HCT116 (cell line): ENCODE results near the gene TENT5A. TPM values are rescaled to one million over a fixed set of nuclear protein-coding genes. Genes with fewer than 3 reads are reported as not detected.

Experiments used
- ATAC-seq: fragments of 200-7000 bp; cut with Tn5 transposase; 2 replicates; pipeline ENCODE4 v1.9.1; 2020; ENCODE audit warnings: mild to moderate bottlenecking, moderate library complexity
- BruUV-seq: library from RNA; stranded (reverse); fragments of 400-500 nt; replicated peaks from 2 replicates; lab custom pipeline; 2021; lab: Mats Ljungman, UMichigan
- CTCF ChIA-PET: fragments of 300-600 bp; sonication (Branson Sonifier 250); formaldehyde crosslinking; loops from one replicate; lab custom pipeline; 2021; ENCODE audit warnings: antibody characterized with exemption; lab: Charles Lee
- POLR2A ChIA-PET: fragments of 300-600, 350-600 bp; sonication (Branson Sonifier 250); formaldehyde crosslinking; loops from one replicate; lab custom pipeline; 2021; ENCODE audit warnings: antibody characterized with exemption; lab: Charles Lee
- RAD21 ChIA-PET, 2 experiments: fragments of 300-600 bp; sonication (Branson Sonifier 250); formaldehyde crosslinking; loops; one replicate each; lab custom pipeline; 2023; ENCODE audit warnings: low total read pairs in 2 of 2; ENCODE audit not compliant: uncharacterized antibody in 2 of 2, unreplicated experiment in 2 of 2, low non-redundant PET in 1 of 2; lab: Charles Lee
- DNase-seq: peaks from one replicate; pipeline ENCODE4 v3.0.0-alpha.2; 2010; ENCODE audit warnings: low read depth, low spot score
- H2AFZ ChIP-seq: fragments of 200-600 bp; shearing (Covaris generic), sonication (generic); 2 replicates; pipeline ENCODE4 v1.6.1; 2017; ENCODE audit warnings: low read depth, mixed run types, mixed read lengths, antibody characterized with exemption, low read length; ENCODE audit not compliant: poor library complexity, severe bottlenecking
- H3K27ac ChIP-seq: 2 replicates; pipeline ENCODE4 v1.5.1; 2012; ENCODE audit warnings: low read depth, low read length
- H3K27me3 ChIP-seq: fragments of 200-600 bp; sonication (generic); 2 replicates; pipeline ENCODE4 v1.6.1; 2016; ENCODE audit warnings: mixed run types, low read length, mixed read lengths; ENCODE audit not compliant: insufficient read depth
- H3K36me3 ChIP-seq, 2 experiments: fragments of 200-500 bp in 1 of 2; fragments of 200-600 bp in 1 of 2; sonication (Bioruptor generic) in 1 of 2; sonication (generic) in 1 of 2; 2 replicates each; pipeline versions ENCODE4 v1.5.1 to v1.6.1; 2014 to 2016; ENCODE audit warnings: low read length in 2 of 2, inconsistent platforms in 1 of 2, mixed read lengths in 1 of 2, mixed run types in 1 of 2; ENCODE audit not compliant: insufficient read depth in 2 of 2, control insufficient read depth in 1 of 2
- H3K4me1 ChIP-seq, 2 experiments: fragments of 200-600 bp in 1 of 2; sonication (generic) in 1 of 2; 2 replicates each; pipeline versions ENCODE4 v1.5.1 to v1.6.1; 2012 to 2017; ENCODE audit warnings: low read length in 2 of 2, inconsistent platforms in 1 of 2, mild to moderate bottlenecking in 1 of 2, mixed read lengths in 1 of 2, mixed run types in 1 of 2, moderate library complexity in 1 of 2; ENCODE audit not compliant: insufficient read depth in 2 of 2, control insufficient read depth in 1 of 2
- H3K4me2 ChIP-seq: fragments of 200-600 bp; sonication (generic); 2 replicates; pipeline ENCODE4 v1.6.1; 2017; ENCODE audit warnings: mixed run types, low read length, mixed read lengths
- H3K4me3 ChIP-seq, 2 experiments: fragments of 200-600 bp in 1 of 2; sonication (generic) in 1 of 2; replicated peaks in 1 of 2; 2 replicates each; pipeline ENCODE4 v1.5.1; 2011 to 2016; ENCODE audit warnings: low read length in 2 of 2, control low read depth in 1 of 2, low read depth in 1 of 2, mild to moderate bottlenecking in 1 of 2, mixed read lengths in 1 of 2, mixed run types in 1 of 2
- H3K79me2 ChIP-seq: fragments of 200-600 bp; sonication (generic); 2 replicates; pipeline ENCODE4 v1.6.1; 2017; ENCODE audit warnings: mild to moderate bottlenecking, mixed run types, low read length, moderate library complexity, mixed read lengths; ENCODE audit not compliant: insufficient read depth
- H3K9ac ChIP-seq: fragments of 200-600 bp; sonication (generic); 2 replicates; pipeline ENCODE4 v1.6.1; 2016; ENCODE audit warnings: low read length, mixed read lengths
- H3K9me2 ChIP-seq: fragments of 200-600 bp; sonication (generic), shearing (Covaris generic); 2 replicates; pipeline ENCODE4 v1.6.1; 2017; ENCODE audit warnings: mixed run types, mild to moderate bottlenecking, moderate library complexity; ENCODE audit not compliant: insufficient read depth
- H3K9me3 ChIP-seq, 2 experiments: fragments of 200-500 bp in 1 of 2; fragments of 200-600 bp in 1 of 2; sonication (Bioruptor generic) in 1 of 2; sonication (generic) in 1 of 2; 2 replicates each; pipeline ENCODE4 v1.6.1; 2014 to 2017; ENCODE audit warnings: low read length in 2 of 2, mixed read lengths in 2 of 2, inconsistent platforms in 1 of 2, low read depth in 1 of 2, mild to moderate bottlenecking in 1 of 2, mixed run types in 1 of 2, moderate library complexity in 1 of 2; ENCODE audit not compliant: control insufficient read depth in 1 of 2, insufficient read depth in 1 of 2
- H4K20me1 ChIP-seq: fragments of 200-600 bp; sonication (generic), shearing (Covaris generic); 2 replicates; pipeline ENCODE4 v1.6.1; 2017; ENCODE audit warnings: mixed run types, mild to moderate bottlenecking, moderate library complexity; ENCODE audit not compliant: insufficient read depth
- CEBPB ChIP-seq: IDR thresholded peaks from 2 replicates; pipeline ENCODE4 v1.6.1; 2012; ENCODE audit warnings: low read depth
- ELF1 ChIP-seq: IDR thresholded peaks from 2 replicates; pipeline ENCODE4 v1.6.1; 2012; ENCODE audit warnings: low read depth, borderline replicate concordance
- EZH2 ChIP-seq: fragments of 200-600 bp; sonication (generic); IDR thresholded peaks from 2 replicates; pipeline ENCODE4 v1.6.1; 2017; ENCODE audit warnings: antibody characterized with exemption, mixed run types
- POLR2AphosphoS5 ChIP-seq: IDR thresholded peaks from 2 replicates; pipeline ENCODE4 v1.6.1; 2011; ENCODE audit warnings: mild to moderate bottlenecking, low read depth, low read length, moderate library complexity
- RAD21 ChIP-seq: IDR thresholded peaks from 2 replicates; pipeline ENCODE4 v1.6.1; 2012; ENCODE audit warnings: low read depth, mild to moderate bottlenecking
- SIN3A ChIP-seq: IDR thresholded peaks from 2 replicates; pipeline ENCODE4 v1.6.1; 2012; ENCODE audit warnings: low read depth
- SP1 ChIP-seq: IDR thresholded peaks from 2 replicates; pipeline ENCODE4 v1.6.1; 2012; ENCODE audit warnings: low read depth
- YY1 ChIP-seq: IDR thresholded peaks from 2 replicates; pipeline ENCODE4 v1.6.1; 2011; ENCODE audit warnings: low read length, low read depth, moderate library complexity, mild to moderate bottlenecking; ENCODE audit not compliant: insufficient replicate concordance; ENCODE audit errors: extremely low read depth
- ZFX ChIP-seq: fragments of 450-650 bp; IDR thresholded peaks from 2 replicates; pipeline ENCODE4 v1.6.1; 2017
- intact Hi-C: fragments of 100-400 bp; cut with micrococcal nuclease; formaldehyde crosslinking; loops from 2 replicates; pipeline ENCODE4 v1.10.0; 2022
- total RNA-seq: library from RNA; stranded (reverse); gene quantifications from one replicate; pipeline ENCODE4 v1.2.1, GENCODE V29; 2021; ENCODE audit not compliant: unreplicated experiment
- TF ChIP-seq, protein P1 (sequence below): IDR thresholded peaks from 2 replicates; pipeline ENCODE4 v1.6.1; 2012
- TF ChIP-seq, protein P2 (sequence below): IDR thresholded peaks from 2 replicates; pipeline ENCODE4 v1.6.1; 2012; ENCODE audit warnings: low read depth

Gene TENT5A
- total RNA-seq, 1 experiment from 2014 or later: 11.2 TPM

- H3K36me3 ChIP-seq: no peaks in the 10 kb centered on the region
- H3K4me3 ChIP-seq: no peak overlapping the region
- CTCF ChIA-PET: no interaction called here
- no peak overlapping the region for H3K4me2 ChIP-seq
- POLR2A ChIA-PET: no interaction called here
- no peaks in the 10 kb centered on the region for H3K79me2 ChIP-seq
- H3K27ac ChIP-seq: no peak overlapping the region
- H3K9ac ChIP-seq: no peak overlapping the region
- no peaks in the 10 kb centered on the region for H3K9me2 ChIP-seq
- H2AFZ ChIP-seq: peak overlapping the region; percentile 41
- ATAC-seq: no peak
- BruUV-seq: no TSS peak
- H4K20me1 ChIP-seq: no peaks in the 10 kb centered on the region
- TF ChIP-seq ZFX (no peak), EZH2 (no peak), POLR2AphosphoS5 (no peak), SIN3A (no peak), RAD21 (no peak), SP1 (no peak), CEBPB (no peak), YY1 (no peak), ELF1 (no peak)
- TF ChIP-seq, protein P1, sequence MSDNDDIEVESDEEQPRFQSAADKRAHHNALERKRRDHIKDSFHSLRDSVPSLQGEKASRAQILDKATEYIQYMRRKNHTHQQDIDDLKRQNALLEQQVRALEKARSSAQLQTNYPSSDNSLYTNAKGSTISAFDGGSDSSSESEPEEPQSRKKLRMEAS: no peak
- TF ChIP-seq, protein P2, sequence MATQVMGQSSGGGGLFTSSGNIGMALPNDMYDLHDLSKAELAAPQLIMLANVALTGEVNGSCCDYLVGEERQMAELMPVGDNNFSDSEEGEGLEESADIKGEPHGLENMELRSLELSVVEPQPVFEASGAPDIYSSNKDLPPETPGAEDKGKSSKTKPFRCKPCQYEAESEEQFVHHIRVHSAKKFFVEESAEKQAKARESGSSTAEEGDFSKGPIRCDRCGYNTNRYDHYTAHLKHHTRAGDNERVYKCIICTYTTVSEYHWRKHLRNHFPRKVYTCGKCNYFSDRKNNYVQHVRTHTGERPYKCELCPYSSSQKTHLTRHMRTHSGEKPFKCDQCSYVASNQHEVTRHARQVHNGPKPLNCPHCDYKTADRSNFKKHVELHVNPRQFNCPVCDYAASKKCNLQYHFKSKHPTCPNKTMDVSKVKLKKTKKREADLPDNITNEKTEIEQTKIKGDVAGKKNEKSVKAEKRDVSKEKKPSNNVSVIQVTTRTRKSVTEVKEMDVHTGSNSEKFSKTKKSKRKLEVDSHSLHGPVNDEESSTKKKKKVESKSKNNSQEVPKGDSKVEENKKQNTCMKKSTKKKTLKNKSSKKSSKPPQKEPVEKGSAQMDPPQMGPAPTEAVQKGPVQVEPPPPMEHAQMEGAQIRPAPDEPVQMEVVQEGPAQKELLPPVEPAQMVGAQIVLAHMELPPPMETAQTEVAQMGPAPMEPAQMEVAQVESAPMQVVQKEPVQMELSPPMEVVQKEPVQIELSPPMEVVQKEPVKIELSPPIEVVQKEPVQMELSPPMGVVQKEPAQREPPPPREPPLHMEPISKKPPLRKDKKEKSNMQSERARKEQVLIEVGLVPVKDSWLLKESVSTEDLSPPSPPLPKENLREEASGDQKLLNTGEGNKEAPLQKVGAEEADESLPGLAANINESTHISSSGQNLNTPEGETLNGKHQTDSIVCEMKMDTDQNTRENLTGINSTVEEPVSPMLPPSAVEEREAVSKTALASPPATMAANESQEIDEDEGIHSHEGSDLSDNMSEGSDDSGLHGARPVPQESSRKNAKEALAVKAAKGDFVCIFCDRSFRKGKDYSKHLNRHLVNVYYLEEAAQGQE: no peak
- intact Hi-C loops: no loop called here
- no peaks in the 10 kb centered on the region for H3K9me3 ChIP-seq
- RAD21 ChIA-PET: no interaction called here
- DNase-seq: no peak
- H3K27me3 ChIP-seq: no peaks in the 10 kb centered on the region
- H3K4me1 ChIP-seq: no peaks in the 10 kb centered on the region
Observed at GRCh38 chr6:81774542-81774941, 22.1 kb upstream of the TENT5A start.
